ENCODE measurements around the gene COG5.
A peak's percentile ranks its signal among the peaks of the same experiment; 100 is the strongest.

Gene COG5

DNA sequence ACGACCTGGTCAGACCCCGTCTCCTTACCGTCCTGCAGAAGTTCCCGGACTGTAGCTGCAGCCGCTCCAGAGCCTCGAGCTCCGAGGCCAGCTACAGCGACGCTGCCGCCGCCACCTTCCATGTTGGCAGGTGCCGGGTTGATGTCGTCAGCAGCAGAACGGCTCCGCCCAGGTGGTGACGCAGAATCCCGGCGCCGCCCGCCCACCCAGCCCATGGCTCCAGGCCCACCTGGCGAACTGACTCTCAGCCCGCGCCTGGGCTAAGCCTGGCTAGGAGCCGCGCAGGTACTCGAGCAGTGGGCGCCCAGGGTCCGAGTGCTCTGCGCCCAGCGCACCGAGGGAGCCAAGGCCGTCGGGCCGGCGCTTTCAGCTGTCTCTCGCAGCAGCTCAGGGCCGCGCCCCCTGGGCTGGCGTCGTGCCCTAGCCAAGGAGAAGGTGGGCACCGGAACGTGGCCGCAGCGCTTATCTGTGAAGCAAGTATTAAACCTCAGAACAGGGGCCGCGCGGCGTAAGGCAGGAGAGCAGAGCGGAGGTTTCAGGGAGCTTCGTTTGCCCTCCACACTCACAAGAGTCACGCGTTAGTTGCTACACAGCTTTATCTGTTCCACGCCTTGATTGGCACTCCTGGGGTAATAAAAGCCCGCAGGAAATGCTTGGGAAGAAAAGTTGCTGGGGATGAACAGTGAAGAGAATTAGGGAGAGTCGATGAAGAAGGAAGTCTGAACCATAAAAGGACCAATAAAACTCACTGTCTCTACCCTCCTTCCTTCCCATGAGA, at the start of gene COG5, which contains the start of gene DUS4L:
Gene COG5, minus strand, starts transcription at position 146 of the 778 bp plus-strand sequence. Its CDS starts 24 bp downstream, at position 122.
Gene DUS4L, plus strand, starts transcription at position 197 of the 778 bp plus-strand sequence. CDS start 3,100 bp downstream, outside the sequence.
- no peaks in the 10 kb centered on the region for H3K27me3 Mint-ChIP-seq
- peaks cover 11% of the 10 kb centered on the region for H3K36me3 Mint-ChIP-seq (ENCODE audit: low read depth)
- H3K27ac Mint-ChIP-seq = peak within 1 kb of the TSS; percentile 88
- DNase-seq (peak; percentile 88), ATAC-seq (peak; percentile 96)
- no peaks in the 10 kb centered on the region for H3K9me3 Mint-ChIP-seq
- H3K4me3 Mint-ChIP-seq = peak within 1 kb of the TSS; percentile 83
- H3K4me1 Mint-ChIP-seq = peaks cover 57% of the 10 kb centered on the region

DNA sequence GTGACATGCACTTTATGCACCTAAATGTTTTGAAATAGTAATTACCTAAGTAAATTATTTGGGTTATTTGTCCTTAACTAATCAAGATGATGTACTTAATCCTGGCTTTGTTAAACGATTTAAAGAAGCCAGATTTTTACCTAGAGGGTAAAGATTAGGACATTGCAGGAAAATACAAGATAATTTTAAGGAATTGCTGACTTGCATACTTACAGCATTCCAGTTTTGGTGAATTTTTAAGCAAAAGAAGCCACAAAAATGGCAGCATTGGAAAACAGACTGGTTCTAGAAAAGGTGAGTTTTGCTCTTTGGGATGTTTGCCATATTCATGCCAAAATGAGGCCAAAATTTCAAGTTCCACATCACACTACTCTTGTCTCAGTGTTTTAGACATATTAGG, 49.7 kb upstream of the COG5 start:
- ATAC-seq = no peak
- peaks cover 14% of the 10 kb centered on the region for H3K36me3 Mint-ChIP-seq (ENCODE audit: low read depth)
- no peaks in the 10 kb centered on the region for H3K4me1 Mint-ChIP-seq
- DNase-seq = no peak
- H3K27ac Mint-ChIP-seq = no peak overlapping the region
- H3K4me3 Mint-ChIP-seq = no peak overlapping the region
- H3K27me3 Mint-ChIP-seq = no peaks in the 10 kb centered on the region
- no peaks in the 10 kb centered on the region for H3K9me3 Mint-ChIP-seq

GRCh38 chr7:107610323-107610722, 46.6 kb upstream of the COG5 start:
- no peak overlapping the region for H3K27ac Mint-ChIP-seq
- H3K4me3 Mint-ChIP-seq = no peak overlapping the region
- no peaks in the 10 kb centered on the region for H3K9me3 Mint-ChIP-seq
- no peak for DNase-seq
- H3K27me3 Mint-ChIP-seq = no peaks in the 10 kb centered on the region
- peaks cover 12% of the 10 kb centered on the region for H3K36me3 Mint-ChIP-seq (ENCODE audit: low read depth)
- no peak for ATAC-seq
- no peaks in the 10 kb centered on the region for H3K4me1 Mint-ChIP-seq

DNA sequence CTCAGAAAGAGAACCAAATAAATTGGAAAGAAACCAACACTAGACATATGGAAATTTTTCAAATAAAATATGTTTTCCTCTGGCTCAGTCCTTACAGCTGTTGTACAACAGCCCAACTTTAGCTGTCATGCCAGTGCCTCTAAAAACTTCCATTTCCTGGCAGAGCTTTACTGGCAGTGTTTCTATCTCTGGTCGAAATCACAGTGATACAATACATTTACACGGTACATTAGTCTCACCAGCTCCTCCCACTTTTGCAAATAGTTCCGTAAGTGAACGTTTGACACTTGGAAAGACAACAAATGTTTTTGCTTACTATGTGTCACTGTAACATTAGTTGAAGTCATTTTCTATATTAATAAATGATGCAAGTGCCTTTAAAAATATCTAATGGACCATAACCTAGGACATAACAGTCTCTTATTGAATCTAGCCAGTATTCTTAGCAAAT, 46.1 kb upstream of the COG5 start:
- Mint-ChIP-seq H3K4me1 (no peaks in the 10 kb centered on the region), H3K4me3 (no peak overlapping the region), H3K36me3 (ENCODE audit: low read depth) (peaks cover 9% of the 10 kb centered on the region), H3K9me3 (no peaks in the 10 kb centered on the region), H3K27me3 (no peaks in the 10 kb centered on the region), H3K27ac (no peak overlapping the region)
- no peak for ATAC-seq
- no peak for DNase-seq

DNA sequence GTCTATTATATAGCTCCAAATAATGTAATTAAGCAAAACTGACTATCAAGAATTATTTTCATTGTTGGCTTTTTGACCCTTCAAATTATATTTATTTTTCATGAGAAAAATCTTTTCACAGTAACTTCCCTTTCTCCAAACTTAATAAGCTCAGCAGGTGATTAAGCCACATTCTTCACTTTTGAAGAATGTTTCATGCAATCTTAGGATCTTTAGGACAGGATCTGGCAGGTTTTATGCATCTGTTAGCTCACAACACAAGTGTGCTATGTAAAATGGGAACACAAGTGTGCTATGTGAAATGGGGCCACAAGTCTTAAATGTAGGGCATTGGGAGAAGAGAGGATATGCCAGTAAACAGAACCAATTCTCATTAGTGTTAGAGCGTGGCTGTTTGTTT, 42.6 kb upstream of the COG5 start:
- H3K27ac Mint-ChIP-seq = no peak overlapping the region
- H3K4me3 Mint-ChIP-seq = no peak overlapping the region
- H3K4me1 Mint-ChIP-seq = no peaks in the 10 kb centered on the region
- no peaks in the 10 kb centered on the region for H3K9me3 Mint-ChIP-seq
- ATAC-seq (no peak), DNase-seq (no peak)
- no peaks in the 10 kb centered on the region for H3K27me3 Mint-ChIP-seq
- H3K36me3 Mint-ChIP-seq (ENCODE audit: low read depth) = no peaks in the 10 kb centered on the region

- no peak for DNase-seq
- ATAC-seq = no peak
- H3K4me3 Mint-ChIP-seq = no peak overlapping the region
- no peaks in the 10 kb centered on the region for H3K9me3 Mint-ChIP-seq
- H3K27me3 Mint-ChIP-seq = no peaks in the 10 kb centered on the region
- no peaks in the 10 kb centered on the region for H3K4me1 Mint-ChIP-seq
- peaks cover under 1% of the 10 kb centered on the region for H3K36me3 Mint-ChIP-seq (ENCODE audit: low read depth)
- H3K27ac Mint-ChIP-seq = no peak overlapping the region
These were observed 41.6 kb upstream of the COG5 start for GRCh38 chr7:107605218-107605815.

GRCh38 chr7:107600816-107601215, 37.1 kb upstream of the COG5 start:
- Mint-ChIP-seq H3K27ac (no peak overlapping the region), H3K36me3 (ENCODE audit: low read depth) (peaks cover 3% of the 10 kb centered on the region), H3K9me3 (no peaks in the 10 kb centered on the region), H3K4me1 (no peaks in the 10 kb centered on the region), H3K4me3 (no peak overlapping the region), H3K27me3 (no peaks in the 10 kb centered on the region)
- no peak for DNase-seq
- ATAC-seq = no peak

DNA sequence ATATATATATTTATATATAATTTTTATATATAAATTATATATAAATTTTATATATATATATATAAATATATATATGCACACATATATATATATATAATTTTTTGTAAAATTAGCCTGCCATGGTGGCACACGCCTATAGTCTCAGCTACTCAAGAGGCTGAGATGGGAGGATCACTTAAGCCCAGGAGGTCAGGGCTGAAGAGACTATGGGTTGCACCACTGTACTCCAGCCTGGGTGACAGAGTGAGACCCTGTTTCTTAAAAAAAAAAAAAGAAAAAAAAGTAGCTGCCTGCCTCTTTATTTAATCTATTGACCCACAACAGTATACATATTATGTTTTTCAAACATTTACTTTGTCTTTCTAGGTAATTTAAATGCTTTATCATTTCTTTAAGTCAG, 35.5 kb upstream of the COG5 start:
- H3K4me3 Mint-ChIP-seq = no peak overlapping the region
- H3K9me3 Mint-ChIP-seq = no peaks in the 10 kb centered on the region
- peaks cover 8% of the 10 kb centered on the region for H3K36me3 Mint-ChIP-seq (ENCODE audit: low read depth)
- ATAC-seq (no peak), DNase-seq (no peak)
- no peak overlapping the region for H3K27ac Mint-ChIP-seq
- H3K27me3 Mint-ChIP-seq = no peaks in the 10 kb centered on the region
- no peaks in the 10 kb centered on the region for H3K4me1 Mint-ChIP-seq

GRCh38 chr7:107597953-107598352, 34.2 kb upstream of the COG5 start:
- no peak overlapping the region for H3K27ac Mint-ChIP-seq
- peaks cover 15% of the 10 kb centered on the region for H3K36me3 Mint-ChIP-seq (ENCODE audit: low read depth)
- H3K4me1 Mint-ChIP-seq = no peaks in the 10 kb centered on the region
- DNase-seq (no peak), ATAC-seq (no peak)
- no peaks in the 10 kb centered on the region for H3K27me3 Mint-ChIP-seq
- H3K9me3 Mint-ChIP-seq = no peaks in the 10 kb centered on the region
- no peak overlapping the region for H3K4me3 Mint-ChIP-seq

- Mint-ChIP-seq H3K4me3 (no peak overlapping the region), H3K9me3 (no peaks in the 10 kb centered on the region), H3K4me1 (no peaks in the 10 kb centered on the region), H3K27me3 (no peaks in the 10 kb centered on the region), H3K27ac (no peak overlapping the region), H3K36me3 (ENCODE audit: low read depth) (peaks cover 15% of the 10 kb centered on the region)
- ATAC-seq (no peak), DNase-seq (no peak)
These were observed 33.8 kb upstream of the COG5 start for GRCh38 chr7:107597582-107597916.

DNA sequence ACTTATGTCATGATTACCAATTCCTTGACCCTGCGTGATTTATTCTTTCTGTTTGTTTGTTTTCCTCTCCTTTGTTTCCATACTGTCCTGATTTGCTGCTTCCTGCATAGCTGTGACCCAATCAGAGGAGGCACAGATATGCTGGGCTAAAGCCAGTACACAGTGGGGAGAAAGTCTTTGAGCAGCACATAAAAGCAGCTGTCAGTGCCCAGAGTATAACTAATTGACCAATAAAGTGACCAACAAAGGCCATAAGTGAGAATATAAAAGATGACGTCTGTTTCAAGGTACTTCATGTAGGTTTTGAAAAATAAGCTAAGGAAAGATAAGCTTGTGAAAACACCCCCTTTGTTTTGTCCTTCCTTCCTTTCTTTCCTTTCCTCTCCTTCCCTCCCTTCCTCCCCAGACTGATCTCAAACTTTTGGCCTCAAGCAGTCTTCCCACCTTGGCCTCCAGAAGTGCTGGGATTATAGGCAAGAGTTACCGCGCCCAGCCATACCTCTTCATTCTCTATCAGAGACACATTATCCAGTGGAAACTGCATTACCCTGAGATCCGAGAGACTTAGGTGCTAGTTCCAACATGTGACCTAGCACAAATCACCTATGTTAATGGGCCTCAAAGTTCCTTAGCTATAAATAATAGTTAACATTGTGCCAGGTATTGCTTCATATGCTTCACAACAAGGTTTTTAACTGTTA, 33.3 kb upstream of the COG5 start:
- no peak for ATAC-seq
- peaks cover 15% of the 10 kb centered on the region for H3K36me3 Mint-ChIP-seq (ENCODE audit: low read depth)

GRCh38 chr7:107594961-107595737, 31.4 kb upstream of the COG5 start:
- H3K4me3 Mint-ChIP-seq = no peak overlapping the region
- H3K27ac Mint-ChIP-seq = no peak overlapping the region
- H3K27me3 Mint-ChIP-seq = no peaks in the 10 kb centered on the region
- peaks cover 15% of the 10 kb centered on the region for H3K36me3 Mint-ChIP-seq (ENCODE audit: low read depth)
- H3K9me3 Mint-ChIP-seq = no peaks in the 10 kb centered on the region
- H3K4me1 Mint-ChIP-seq = no peaks in the 10 kb centered on the region
- ATAC-seq (no peak), DNase-seq (no peak)

More for the DNA sequence above, 33.3 kb upstream of the COG5 start:
- Mint-ChIP-seq H3K27ac (no peak overlapping the region), H3K9me3 (no peaks in the 10 kb centered on the region), H3K4me1 (no peaks in the 10 kb centered on the region), H3K4me3 (no peak overlapping the region), H3K27me3 (no peaks in the 10 kb centered on the region)
- no peak for DNase-seq

DNA sequence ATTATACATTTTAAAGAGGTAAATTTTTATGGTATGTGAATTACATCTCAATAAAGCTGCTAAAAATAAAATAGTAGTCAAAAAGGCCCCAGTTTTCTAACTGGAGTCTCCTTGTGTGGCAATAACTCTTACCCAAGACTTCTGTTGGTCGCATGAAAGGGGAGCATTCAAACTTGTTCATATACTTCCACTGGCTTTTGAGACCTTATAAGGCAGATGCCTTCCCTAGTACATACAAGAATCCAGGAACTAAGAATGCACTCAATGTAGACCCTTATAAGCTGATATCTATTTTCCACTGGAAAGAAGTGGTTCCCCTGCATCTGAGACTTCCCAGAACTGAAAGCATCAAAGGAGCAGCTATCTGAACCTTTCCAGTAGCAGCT, 29.3 kb upstream of the COG5 start:
- H3K36me3 Mint-ChIP-seq (ENCODE audit: low read depth) = peaks cover 20% of the 10 kb centered on the region
- no peak for ATAC-seq
- DNase-seq = no peak

GRCh38 chr7:107592361-107593024, 28.8 kb upstream of the COG5 start:
- Mint-ChIP-seq H3K36me3 (ENCODE audit: low read depth) (peaks cover 20% of the 10 kb centered on the region), H3K4me3 (no peak overlapping the region), H3K27me3 (no peaks in the 10 kb centered on the region), H3K27ac (no peak overlapping the region), H3K9me3 (no peaks in the 10 kb centered on the region), H3K4me1 (no peaks in the 10 kb centered on the region)
- DNase-seq (no peak), ATAC-seq (no peak)

More for the DNA sequence above, 29.3 kb upstream of the COG5 start:
- Mint-ChIP-seq H3K27ac (no peak overlapping the region), H3K4me3 (no peak overlapping the region), H3K9me3 (no peaks in the 10 kb centered on the region), H3K27me3 (no peaks in the 10 kb centered on the region), H3K4me1 (no peaks in the 10 kb centered on the region)

Measured in activated naive CD8-positive, alpha-beta T cell treated with anti-CD3 and anti-CD28 coated beads, Interleukin-2, amount 50 U/mL, for 24 hours (primary cell).